ENCODE data around the gene MYH1.

- TF ChIP-seq CTCF (IDR thresholded peaks at IDR 0.05) (no peak), POLR2A (IDR thresholded peaks at IDR 0.05) (no peak)
Observed at GRCh38 chr17:10463402-10463801, 54.9 kb downstream of the MYH1 start.
